SK-N-SH (cell line): ENCODE data around the gene ZFAND6. TPM values are rescaled to one million over a fixed set of nuclear protein-coding genes. Genes with fewer than 3 reads are reported as not detected.

Experiments
- CTCF ChIA-PET: fragments of 300-600, 350-600 bp; formaldehyde crosslinking; extraction: SDS; loops from one replicate; lab custom pipeline; 2021; lab: Yijun Ruan, JAX
- POLR2A ChIA-PET: fragments of 350-600 bp; sonication (Branson Sonifier 250); formaldehyde crosslinking; extraction: SDS; loops from one replicate; lab custom pipeline; 2020; ENCODE audit warnings: antibody characterized with exemption, inconsistent platforms; lab: Yijun Ruan, JAX
- DNase-seq: peaks from one replicate; pipeline ENCODE4 v3.0.0; 2012
- H2AFZ ChIP-seq: fragments of 200-600 bp; sonication (generic); 2 replicates; pipeline ENCODE4 v1.8.1; 2016; ENCODE audit warnings: antibody characterized with exemption, mild to moderate bottlenecking, low read depth
- H3F3A ChIP-seq: fragments of 200-600 bp; sonication (generic); replicated peaks from 2 replicates; pipeline ENCODE3; 2016; ENCODE audit warnings: antibody characterized with exemption, mild to moderate bottlenecking; ENCODE audit not compliant: insufficient read depth
- H3K27ac ChIP-seq, 2 experiments: fragments of 200-500 bp in 1 of 2; fragments of 200-600 bp in 1 of 2; sonication (Bioruptor generic) in 1 of 2; sonication (generic), shearing (Covaris generic) in 1 of 2; 2 replicates each; pipeline versions ENCODE4 v1.5.1 to v1.6.1; 2014 to 2016; ENCODE audit warnings: low read depth in 2 of 2, inconsistent platforms in 1 of 2, low read length in 1 of 2, mild to moderate bottlenecking in 1 of 2, mixed read lengths in 1 of 2
- H3K27me3 ChIP-seq: fragments of 200-600 bp; sonication (generic), shearing (Covaris generic); 2 replicates; pipeline ENCODE4 v1.6.1; 2016; ENCODE audit warnings: mixed run types; ENCODE audit not compliant: insufficient read depth
- H3K36me3 ChIP-seq, 2 experiments: fragments of 200-500 bp in 1 of 2; fragments of 200-600 bp in 1 of 2; sonication (Bioruptor generic) in 1 of 2; sonication (generic) in 1 of 2; replicated peaks in 1 of 2; 2 replicates each; pipeline versions ENCODE3 to v1.5.1; 2014 to 2016; ENCODE audit warnings: low read length in 1 of 2, mild to moderate bottlenecking in 1 of 2; ENCODE audit not compliant: insufficient read depth in 2 of 2, control insufficient read depth in 1 of 2
- H3K4me1 ChIP-seq, 2 experiments: fragments of 200-500 bp in 1 of 2; fragments of 200-600 bp in 1 of 2; sonication (Bioruptor generic) in 1 of 2; sonication (generic), shearing (Covaris generic) in 1 of 2; 2 replicates each; pipeline versions ENCODE4 v1.5.1 to v1.6.1; 2014 to 2016; ENCODE audit warnings: low read depth in 1 of 2, low read length in 1 of 2, mixed run types in 1 of 2; ENCODE audit not compliant: insufficient read depth in 2 of 2, control insufficient read depth in 1 of 2
- H3K4me2 ChIP-seq: fragments of 200-600 bp; sonication (generic), shearing (Covaris generic); 2 replicates; pipeline ENCODE4 v1.6.1; 2017; ENCODE audit warnings: mixed run types
- H3K4me3 ChIP-seq, 2 experiments: fragments of 200-500 bp in 1 of 2; fragments of 200-600 bp in 1 of 2; sonication (Bioruptor generic) in 1 of 2; sonication (generic), shearing (Covaris generic) in 1 of 2; 2 replicates each; pipeline versions ENCODE4 v1.5.1 to v1.8.1; 2014 to 2016; ENCODE audit warnings: low read depth in 2 of 2, inconsistent platforms in 1 of 2, low read length in 1 of 2, mild to moderate bottlenecking in 1 of 2, mixed read lengths in 1 of 2, moderate library complexity in 1 of 2
- H3K79me2 ChIP-seq: fragments of 200-600 bp; sonication (generic); 2 replicates; pipeline ENCODE4 v1.8.1; 2017; ENCODE audit warnings: mild to moderate bottlenecking; ENCODE audit not compliant: insufficient read depth
- H3K9ac ChIP-seq: fragments of 200-600 bp; sonication (generic); 2 replicates; pipeline ENCODE4 v1.6.1; 2017; ENCODE audit warnings: mixed run types
- H3K9me2 ChIP-seq: fragments of 200-600 bp; sonication (generic); 2 replicates; pipeline ENCODE4 v1.6.1; 2017; ENCODE audit warnings: mixed run types
- H3K9me3 ChIP-seq: fragments of 200-600 bp; sonication (generic); 2 replicates; pipeline ENCODE4 v1.6.1; 2017; ENCODE audit warnings: mixed run types, mild to moderate bottlenecking, moderate library complexity
- H4K20me1 ChIP-seq: fragments of 200-600 bp; sonication (generic); 2 replicates; pipeline ENCODE4 v1.6.1; 2017; ENCODE audit warnings: mild to moderate bottlenecking, mixed run types; ENCODE audit not compliant: insufficient read depth
- FOSL2 ChIP-seq: IDR thresholded peaks from 2 replicates; pipeline ENCODE4 v1.4.0; 2012; ENCODE audit warnings: low read depth, mild to moderate bottlenecking, moderate library complexity, borderline replicate concordance
- GATA2 ChIP-seq: sonication (generic); formaldehyde crosslinking; IDR thresholded peaks from 2 replicates; pipeline ENCODE4 v1.5.0; 2020; ENCODE audit warnings: mild to moderate bottlenecking, missing genetic modification reagents
- MXI1 ChIP-seq: IDR thresholded peaks from 2 replicates; pipeline ENCODE4 v1.6.1; 2012; ENCODE audit warnings: mild to moderate bottlenecking, low read depth, low read length, improper control_type of control experiment
- PBX3 ChIP-seq: IDR thresholded peaks from 2 replicates; pipeline ENCODE4; 2012
- SIN3A ChIP-seq: IDR thresholded peaks from 2 replicates; pipeline ENCODE4 v1.6.1; 2012; ENCODE audit warnings: low read depth, mild to moderate bottlenecking, low read length, moderate library complexity, borderline replicate concordance
- TAF1 ChIP-seq: IDR thresholded peaks from 2 replicates; pipeline ENCODE4 v1.6.1; 2012; ENCODE audit warnings: low read depth, mild to moderate bottlenecking, low read length, moderate library complexity, borderline replicate concordance
- TEAD4 ChIP-seq: IDR thresholded peaks from 2 replicates; pipeline ENCODE4 v1.4.0; 2012; ENCODE audit warnings: mild to moderate bottlenecking, borderline replicate concordance; ENCODE audit not compliant: insufficient read depth
- YY1 ChIP-seq: IDR thresholded peaks from 2 replicates; pipeline ENCODE4 v1.4.0; 2012; ENCODE audit warnings: low read depth, mild to moderate bottlenecking
- WGBS: methylation state at CpG from one replicate; pipeline ENCODE4 v1.1.6; 2017; ENCODE audit warnings: low lambda C conversion rate; 5-methylcytosine and 5-hydroxymethylcytosine counted together
- polyA plus RNA-seq, 3 experiments: library from polyadenylated mRNA; depleted of rRNA; stranded (reverse); fragments of >200 nt; gene quantifications; 2 replicates each; pipeline ENCODE4 v1.2.3, GENCODE V29; 2012
- TF ChIP-seq, protein P1 (sequence below): fragments of 150-350 bp; IDR thresholded peaks from 2 replicates; pipeline ENCODE4 v1.6.1; 2016; ENCODE audit warnings: mild to moderate bottlenecking, low read depth, low read length

The ZFAND6 gene
- polyA plus RNA-seq, 1 of the 3 experiments (the other 2 are of a cell fraction): 90.1 TPM

GRCh38 chr15:80185152-80185551, 125.7 kb downstream of the ZFAND6 start:
- no peaks in the 10 kb centered on the region for H3K9me2 ChIP-seq
- 100% methylated on average over 2 of the region's 2 CpGs for WGBS
- no peak overlapping the region for H3K27ac ChIP-seq
- DNase-seq: no peak
- no peaks in the 10 kb centered on the region for H4K20me1 ChIP-seq
- no peak overlapping the region for H2AFZ ChIP-seq
- H3K4me3 ChIP-seq: no peak overlapping the region
- ChIA-PET CTCF (interaction anchor here (1.4 kb wide), 1 partner anchor 192 kb away, joined by 3 read pairs; no protein-coding TSS in a partner anchor), POLR2A (no interaction called here)
- no peaks in the 10 kb centered on the region for H3K79me2 ChIP-seq
- no peaks in the 10 kb centered on the region for H3K27me3 ChIP-seq
- H3K36me3 ChIP-seq: peaks cover 18 to 53% of the 10 kb centered on the region in 2 experiments
- no peaks in the 10 kb centered on the region for H3F3A ChIP-seq
- H3K9ac ChIP-seq: no peak overlapping the region
- no peaks in the 10 kb centered on the region for H3K9me3 ChIP-seq
- no peaks in the 10 kb centered on the region for H3K4me1 ChIP-seq
- no peak overlapping the region for H3K4me2 ChIP-seq
- TF ChIP-seq SIN3A: no peak
- TF ChIP-seq MXI1: no peak
- no peak for TF ChIP-seq TEAD4
- TF ChIP-seq, protein P1, sequence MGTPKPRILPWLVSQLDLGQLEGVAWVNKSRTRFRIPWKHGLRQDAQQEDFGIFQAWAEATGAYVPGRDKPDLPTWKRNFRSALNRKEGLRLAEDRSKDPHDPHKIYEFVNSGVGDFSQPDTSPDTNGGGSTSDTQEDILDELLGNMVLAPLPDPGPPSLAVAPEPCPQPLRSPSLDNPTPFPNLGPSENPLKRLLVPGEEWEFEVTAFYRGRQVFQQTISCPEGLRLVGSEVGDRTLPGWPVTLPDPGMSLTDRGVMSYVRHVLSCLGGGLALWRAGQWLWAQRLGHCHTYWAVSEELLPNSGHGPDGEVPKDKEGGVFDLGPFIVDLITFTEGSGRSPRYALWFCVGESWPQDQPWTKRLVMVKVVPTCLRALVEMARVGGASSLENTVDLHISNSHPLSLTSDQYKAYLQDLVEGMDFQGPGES: no peak
- no peak for TF ChIP-seq TAF1
- no peak for TF ChIP-seq YY1
- no peak for TF ChIP-seq GATA2 (CRISPR knock-in tag)

DNA sequence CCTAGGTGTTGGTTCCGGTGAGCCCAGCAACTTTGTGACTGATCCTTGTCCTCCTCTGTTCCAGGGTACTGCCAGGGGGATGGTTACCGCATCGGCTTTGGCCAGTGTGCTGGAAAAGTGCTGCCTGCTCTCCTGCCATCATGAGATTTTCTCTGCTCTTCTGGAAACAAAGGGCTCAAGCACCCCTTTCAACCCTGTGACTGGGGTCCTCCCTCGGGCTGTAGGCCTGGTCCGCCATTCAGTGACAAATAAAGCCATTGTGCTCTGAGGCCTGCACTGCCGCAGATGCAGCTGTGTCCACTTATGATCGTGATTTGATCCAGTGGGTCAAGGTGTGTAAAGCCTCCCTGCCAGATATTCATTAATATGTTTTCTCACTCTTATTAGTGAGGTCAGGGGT, 126.6 kb downstream of the ZFAND6 start:
- CTCF ChIA-PET: interaction anchor here (1.4 to 2.6 kb wide), 2 partner anchors 12 to 193 kb away, joined by 3 to 11 read pairs; no protein-coding TSS in a partner anchor
- 98% methylated on average over 7 of the region's 7 CpGs for WGBS

More for the DNA sequence above, 126.6 kb downstream of the ZFAND6 start:
- Histone ChIP-seq H3K4me1 (no peaks in the 10 kb centered on the region), H3K9me2 (no peaks in the 10 kb centered on the region), H3K27ac (no peak overlapping the region), H3K9ac (no peak overlapping the region), H4K20me1 (no peaks in the 10 kb centered on the region), H2AFZ (no peak overlapping the region), H3K36me3 (peaks cover 18 to 47% of the 10 kb centered on the region in 2 experiments), H3F3A (no peaks in the 10 kb centered on the region), H3K9me3 (no peaks in the 10 kb centered on the region), H3K27me3 (no peaks in the 10 kb centered on the region), H3K79me2 (no peaks in the 10 kb centered on the region), H3K4me2 (no peak overlapping the region), H3K4me3 (no peak overlapping the region)
- POLR2A ChIA-PET: no interaction called here
- TF ChIP-seq FOSL2: no peak
- no peak for TF ChIP-seq PBX3
- no peak for DNase-seq
